ENCODE data around the gene JMJD1C.

JMJD1C gene

DNA sequence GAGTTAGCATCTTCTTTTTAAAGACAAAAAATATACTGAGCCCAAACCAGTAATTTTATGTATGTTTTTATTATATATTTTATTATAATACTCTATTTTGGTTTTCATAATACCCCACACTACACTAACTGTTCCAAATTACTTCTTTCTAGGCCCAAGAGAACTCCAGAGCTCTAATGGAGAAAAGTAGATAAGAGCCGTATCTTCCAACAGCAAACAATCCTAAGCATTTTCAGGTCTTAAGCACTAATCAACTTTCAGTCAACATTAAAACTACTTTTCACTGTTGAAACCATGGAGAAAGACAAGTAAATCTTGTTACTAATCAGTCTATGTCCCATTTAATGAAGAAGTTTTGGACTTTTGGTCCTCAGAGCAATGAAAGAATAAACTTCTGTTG is 55.1 kb downstream of the JMJD1C start:
- no peaks in the 10 kb centered on the region for H3K9me3 ChIP-seq (ENCODE audit: insufficient read depth, low read length)
- H4K20me1 ChIP-seq (ENCODE audit: insufficient read depth, low read length) = no peaks in the 10 kb centered on the region; the same call in 1 of the 2 replicates
- peaks cover 2% of the 10 kb centered on the region for H3K79me2 ChIP-seq (ENCODE audit: low read length)
- H2AFZ ChIP-seq (ENCODE audit: low read depth, low read length) = no peak overlapping the region
- H3K27ac ChIP-seq (ENCODE audit: low read length) = no peak overlapping the region
- no peak overlapping the region for H3K9ac ChIP-seq (ENCODE audit: low read length)
- no peak for TF ChIP-seq EZH2phosphoT487 (IDR thresholded peaks at IDR 0.05; ENCODE audit: low read depth)
- TF ChIP-seq, protein P1, sequence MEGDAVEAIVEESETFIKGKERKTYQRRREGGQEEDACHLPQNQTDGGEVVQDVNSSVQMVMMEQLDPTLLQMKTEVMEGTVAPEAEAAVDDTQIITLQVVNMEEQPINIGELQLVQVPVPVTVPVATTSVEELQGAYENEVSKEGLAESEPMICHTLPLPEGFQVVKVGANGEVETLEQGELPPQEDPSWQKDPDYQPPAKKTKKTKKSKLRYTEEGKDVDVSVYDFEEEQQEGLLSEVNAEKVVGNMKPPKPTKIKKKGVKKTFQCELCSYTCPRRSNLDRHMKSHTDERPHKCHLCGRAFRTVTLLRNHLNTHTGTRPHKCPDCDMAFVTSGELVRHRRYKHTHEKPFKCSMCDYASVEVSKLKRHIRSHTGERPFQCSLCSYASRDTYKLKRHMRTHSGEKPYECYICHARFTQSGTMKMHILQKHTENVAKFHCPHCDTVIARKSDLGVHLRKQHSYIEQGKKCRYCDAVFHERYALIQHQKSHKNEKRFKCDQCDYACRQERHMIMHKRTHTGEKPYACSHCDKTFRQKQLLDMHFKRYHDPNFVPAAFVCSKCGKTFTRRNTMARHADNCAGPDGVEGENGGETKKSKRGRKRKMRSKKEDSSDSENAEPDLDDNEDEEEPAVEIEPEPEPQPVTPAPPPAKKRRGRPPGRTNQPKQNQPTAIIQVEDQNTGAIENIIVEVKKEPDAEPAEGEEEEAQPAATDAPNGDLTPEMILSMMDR (IDR thresholded peaks at IDR 0.05; ENCODE audit: low read depth, low read length) = no peak
- no peak overlapping the region for H3K4me2 ChIP-seq (ENCODE audit: low read length)
- H3K36me3 ChIP-seq (replicated peaks; ENCODE audit: low read depth, low read length) = no peaks in the 10 kb centered on the region
- H3K27me3 ChIP-seq (ENCODE audit: low read depth, low read length) = no peaks in the 10 kb centered on the region
- no peak overlapping the region for H3K4me3 ChIP-seq (ENCODE audit: low read length)
- no peaks in the 10 kb centered on the region for H3K4me1 ChIP-seq (ENCODE audit: low read length)

DNA sequence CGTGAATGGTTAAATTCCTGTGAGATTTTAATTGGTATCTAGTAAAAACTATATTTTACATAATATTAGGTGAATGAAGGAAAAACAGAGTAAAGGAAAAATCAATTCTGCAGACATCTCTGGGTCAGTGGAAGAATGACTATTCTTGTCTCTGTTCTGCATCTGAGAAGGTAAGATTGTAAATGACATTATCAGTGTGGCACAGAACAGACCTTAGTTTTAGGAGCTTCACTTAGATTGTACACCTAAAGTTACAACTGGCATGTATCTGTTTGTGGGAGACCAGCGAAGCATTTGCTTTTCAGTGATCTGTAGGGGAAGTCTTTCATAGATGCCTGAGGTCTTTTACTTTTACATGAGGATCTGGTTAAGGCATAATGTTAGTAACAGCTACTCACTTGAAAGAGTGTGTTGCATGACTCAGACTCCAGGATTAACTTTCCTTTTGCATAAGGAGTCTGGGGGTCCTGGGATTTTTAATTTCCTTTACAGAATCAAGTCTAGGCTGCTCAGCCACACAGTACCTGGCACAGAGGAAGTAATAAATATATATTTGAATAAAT is 56.2 kb downstream of the JMJD1C start:
- no peaks in the 10 kb centered on the region; the same call in 1 of the 2 replicates for H4K20me1 ChIP-seq (ENCODE audit: insufficient read depth, low read length)
- no peak overlapping the region for H2AFZ ChIP-seq (ENCODE audit: low read depth, low read length)
- no peaks in the 10 kb centered on the region for H3K79me2 ChIP-seq (ENCODE audit: low read length)
- H3K27me3 ChIP-seq (ENCODE audit: low read depth, low read length) = no peaks in the 10 kb centered on the region
- no peaks in the 10 kb centered on the region for H3K36me3 ChIP-seq (replicated peaks; ENCODE audit: low read depth, low read length)
- H3K9ac ChIP-seq (ENCODE audit: low read length) = no peak overlapping the region
- no peaks in the 10 kb centered on the region for H3K4me1 ChIP-seq (ENCODE audit: low read length)
- H3K4me2 ChIP-seq (ENCODE audit: low read length) = no peak overlapping the region
- no peak overlapping the region for H3K4me3 ChIP-seq (ENCODE audit: low read length)
- TF ChIP-seq EZH2phosphoT487 (IDR thresholded peaks at IDR 0.05; ENCODE audit: low read depth) = no peak
- TF ChIP-seq, protein P1 (IDR thresholded peaks at IDR 0.05; ENCODE audit: low read depth, low read length) = no peak
- no peaks in the 10 kb centered on the region for H3K9me3 ChIP-seq (ENCODE audit: insufficient read depth, low read length)
- H3K27ac ChIP-seq (ENCODE audit: low read length) = no peak overlapping the region

DNA sequence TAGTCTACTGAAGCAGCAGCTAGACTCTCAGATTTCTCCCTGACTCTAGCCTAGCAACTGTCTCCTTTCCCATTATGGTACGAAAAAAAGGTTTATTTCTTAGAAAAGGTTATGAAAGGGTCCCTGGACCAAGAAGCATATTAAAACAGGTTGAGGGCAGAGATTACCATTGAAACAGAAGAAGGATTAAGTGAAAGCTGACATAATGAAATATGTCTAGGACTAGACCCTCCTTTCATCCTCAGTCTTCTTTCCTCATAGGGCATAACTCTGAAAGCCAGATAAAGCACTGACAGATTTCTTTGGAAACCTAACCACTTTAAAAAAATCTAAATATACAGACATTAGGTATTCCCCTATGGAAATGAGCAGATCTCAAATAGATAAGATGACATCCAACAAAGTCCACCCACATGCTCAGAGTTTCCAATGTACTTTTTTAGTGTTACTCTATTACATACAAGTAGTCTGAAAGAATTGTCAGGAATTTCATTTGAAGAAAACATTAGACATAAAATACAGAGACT is 58.6 kb downstream of the JMJD1C start:
- Histone ChIP-seq H3K79me2 (ENCODE audit: low read length) (no peaks in the 10 kb centered on the region), H3K9me3 (ENCODE audit: insufficient read depth, low read length) (no peaks in the 10 kb centered on the region), H4K20me1 (ENCODE audit: insufficient read depth, low read length) (no peaks in the 10 kb centered on the region; the same call in 1 of the 2 replicates), H2AFZ (ENCODE audit: low read depth, low read length) (no peak overlapping the region), H3K27me3 (ENCODE audit: low read depth, low read length) (no peaks in the 10 kb centered on the region), H3K27ac (ENCODE audit: low read length) (no peak overlapping the region), H3K4me1 (ENCODE audit: low read length) (no peaks in the 10 kb centered on the region), H3K36me3 (replicated peaks; ENCODE audit: low read depth, low read length) (no peaks in the 10 kb centered on the region), H3K4me3 (ENCODE audit: low read length) (no peak overlapping the region), H3K4me2 (ENCODE audit: low read length) (no peak overlapping the region), H3K9ac (ENCODE audit: low read length) (no peak overlapping the region)
- TF ChIP-seq EZH2phosphoT487 (IDR thresholded peaks at IDR 0.05; ENCODE audit: low read depth) = no peak
- TF ChIP-seq, protein P1 (IDR thresholded peaks at IDR 0.05; ENCODE audit: low read depth, low read length) = no peak

DNA sequence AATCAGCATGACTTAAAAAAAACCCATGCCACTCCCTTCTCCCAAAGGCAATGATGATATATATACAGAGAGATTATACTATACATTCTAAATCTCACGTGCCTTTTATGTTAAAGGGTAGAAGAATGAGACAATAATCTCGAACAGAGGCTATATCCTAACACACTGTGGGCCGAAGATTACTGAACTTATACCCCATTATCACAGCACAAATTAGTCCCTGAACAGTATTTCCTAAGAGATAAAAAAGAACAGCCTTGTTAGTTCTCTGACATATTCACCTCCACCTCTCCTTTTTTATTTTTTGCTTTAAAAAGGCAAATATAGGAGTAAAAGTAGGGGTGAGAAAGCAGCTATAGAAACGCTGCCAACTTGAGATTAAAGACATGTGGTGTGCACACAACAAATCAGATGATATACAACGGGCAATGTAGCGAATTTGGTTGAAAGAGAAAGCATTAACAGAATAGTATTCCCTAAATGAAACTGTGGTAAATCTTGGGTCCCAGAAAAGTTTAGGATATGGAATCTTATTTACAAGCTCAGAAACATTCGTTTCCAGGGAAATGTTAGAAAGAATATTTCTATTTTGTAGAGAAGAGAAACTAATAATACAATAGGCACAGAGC is 69.5 kb downstream of the JMJD1C start:
- H3K79me2 ChIP-seq (ENCODE audit: low read length) = no peaks in the 10 kb centered on the region
- no peak overlapping the region for H3K4me2 ChIP-seq (ENCODE audit: low read length)
- no peaks in the 10 kb centered on the region for H3K36me3 ChIP-seq (replicated peaks; ENCODE audit: low read depth, low read length)
- H3K9me3 ChIP-seq (ENCODE audit: insufficient read depth, low read length) = no peaks in the 10 kb centered on the region
- H3K27ac ChIP-seq (ENCODE audit: low read length) = no peak overlapping the region
- no peaks in the 10 kb centered on the region for H3K27me3 ChIP-seq (ENCODE audit: low read depth, low read length)
- peaks cover 5% of the 10 kb centered on the region; the same call in 1 of the 2 replicates for H3K4me1 ChIP-seq (ENCODE audit: low read length)
- H3K9ac ChIP-seq (ENCODE audit: low read length) = no peak overlapping the region
- H4K20me1 ChIP-seq (ENCODE audit: insufficient read depth, low read length) = no peaks in the 10 kb centered on the region
- no peak overlapping the region for H2AFZ ChIP-seq (ENCODE audit: low read depth, low read length)
- no peak overlapping the region for H3K4me3 ChIP-seq (ENCODE audit: low read length)
- TF ChIP-seq, protein P1 (IDR thresholded peaks at IDR 0.05; ENCODE audit: low read depth, low read length) = no peak
- TF ChIP-seq EZH2phosphoT487 (IDR thresholded peaks at IDR 0.05; ENCODE audit: low read depth) = no peak
